Effector memory CD4-positive, alpha-beta T cell (primary cell): ENCODE results near the gene PRKAG2.

Source experiments
- DNase-seq, 3 donors: peaks; one replicate each; pipeline ENCODE4 v3.0.0-alpha.2; 2020
- H3K27ac ChIP-seq: 2 replicates; pipeline ENCODE4 v1.7.0; 2013; ENCODE audit warnings: mild to moderate bottlenecking, low read length, moderate library complexity; ENCODE audit not compliant: insufficient read depth, poor library complexity, severe bottlenecking
- H3K27me3 ChIP-seq: replicated peaks from 2 replicates; pipeline ENCODE4 v1.7.0; 2013; ENCODE audit warnings: mild to moderate bottlenecking, low read length; ENCODE audit not compliant: insufficient read depth, control insufficient read depth, poor library complexity, severe bottlenecking
- H3K36me3 ChIP-seq: 2 replicates; pipeline ENCODE4 v1.7.0; 2013; ENCODE audit warnings: mild to moderate bottlenecking, low read length, moderate library complexity; ENCODE audit not compliant: control insufficient read depth, insufficient read depth
- H3K4me1 ChIP-seq: 2 replicates; pipeline ENCODE4 v1.7.0; 2013; ENCODE audit warnings: low read length, mild to moderate bottlenecking; ENCODE audit not compliant: control insufficient read depth, insufficient read depth, poor library complexity, severe bottlenecking
- H3K4me3 ChIP-seq: 2 replicates; pipeline ENCODE4 v1.7.0; 2013; ENCODE audit warnings: low read length, low read depth, mild to moderate bottlenecking; ENCODE audit not compliant: insufficient read depth, poor library complexity, severe bottlenecking
- H3K9me3 ChIP-seq: 2 replicates; pipeline ENCODE4 v1.7.0; 2013; ENCODE audit warnings: mild to moderate bottlenecking, low read length, moderate library complexity; ENCODE audit not compliant: control insufficient read depth

PRKAG2 gene

GRCh38 chr7:151805191-151805590 is 71.7 kb downstream of the PRKAG2 start:
- DNase-seq: no peak
- H3K27ac ChIP-seq: no peak overlapping the region
- no peaks in the 10 kb centered on the region for H3K36me3 ChIP-seq
- H3K4me1 ChIP-seq: no peaks in the 10 kb centered on the region
- H3K4me3 ChIP-seq: no peak overlapping the region
- H3K27me3 ChIP-seq: no peaks in the 10 kb centered on the region
- no peaks in the 10 kb centered on the region for H3K9me3 ChIP-seq

DNA sequence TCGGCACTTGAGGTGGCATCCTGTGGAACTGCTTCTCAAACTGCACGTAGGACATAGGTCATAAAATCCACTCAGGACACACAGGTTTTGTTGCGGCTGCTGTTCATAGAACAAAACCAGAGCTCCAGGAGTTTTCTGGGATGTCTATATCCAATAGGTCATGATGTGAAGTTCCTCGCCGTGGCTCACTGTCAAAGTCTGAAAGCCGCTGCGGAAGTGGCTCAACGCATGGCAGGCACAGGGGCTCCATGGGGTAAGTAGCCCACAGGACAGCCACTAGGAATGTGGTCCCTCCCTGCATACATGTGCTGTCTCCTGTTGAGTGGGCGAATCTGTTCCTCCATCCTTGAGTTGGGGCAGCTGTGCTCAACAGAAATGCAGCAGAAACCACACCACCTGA is 72.2 kb downstream of the PRKAG2 start:
- DNase-seq: no peak
- Histone ChIP-seq H3K27ac (no peak overlapping the region), H3K9me3 (no peaks in the 10 kb centered on the region), H3K36me3 (no peaks in the 10 kb centered on the region), H3K4me3 (no peak overlapping the region), H3K27me3 (no peaks in the 10 kb centered on the region), H3K4me1 (no peaks in the 10 kb centered on the region)

DNA sequence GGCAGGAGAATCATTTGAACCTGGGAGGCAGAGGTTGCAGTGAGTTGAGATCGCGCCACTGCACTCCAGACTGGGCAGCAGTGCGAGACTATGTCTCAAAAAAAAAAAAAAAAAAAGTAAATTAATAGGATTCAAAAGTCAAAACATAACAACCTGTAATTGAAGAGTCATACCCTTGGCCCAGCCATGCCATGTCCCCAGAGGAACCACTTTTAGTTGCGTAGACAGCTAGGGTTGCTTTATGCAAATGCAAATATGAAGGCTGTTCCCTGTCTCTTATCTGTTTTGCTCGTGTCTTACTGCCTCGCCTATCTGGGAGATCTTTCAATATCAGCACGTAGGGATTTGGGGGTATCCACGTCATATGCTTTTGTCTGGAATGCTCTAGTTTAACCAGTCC is 73.1 kb downstream of the PRKAG2 start:
- H3K27ac ChIP-seq: no peak overlapping the region
- DNase-seq: no peak
- no peak overlapping the region for H3K4me3 ChIP-seq
- no peaks in the 10 kb centered on the region for H3K9me3 ChIP-seq
- H3K4me1 ChIP-seq: no peaks in the 10 kb centered on the region
- no peaks in the 10 kb centered on the region for H3K27me3 ChIP-seq
- H3K36me3 ChIP-seq: no peaks in the 10 kb centered on the region

GRCh38 chr7:151802469-151802846 is 74.5 kb downstream of the PRKAG2 start:
- Histone ChIP-seq H3K9me3 (no peaks in the 10 kb centered on the region), H3K4me1 (no peaks in the 10 kb centered on the region), H3K27me3 (no peaks in the 10 kb centered on the region), H3K27ac (no peak overlapping the region), H3K4me3 (no peak overlapping the region), H3K36me3 (no peaks in the 10 kb centered on the region)
- no peak for DNase-seq

- Histone ChIP-seq H3K4me1 (no peaks in the 10 kb centered on the region), H3K27me3 (no peaks in the 10 kb centered on the region), H3K9me3 (no peaks in the 10 kb centered on the region), H3K36me3 (no peaks in the 10 kb centered on the region), H3K4me3 (no peak overlapping the region), H3K27ac (no peak overlapping the region)
- no peak for DNase-seq
Observed at GRCh38 chr7:151801782-151802468, 75.0 kb downstream of the PRKAG2 start.

- Histone ChIP-seq H3K9me3 (no peaks in the 10 kb centered on the region), H3K4me1 (peaks cover 4% of the 10 kb centered on the region), H3K27me3 (no peaks in the 10 kb centered on the region), H3K36me3 (no peaks in the 10 kb centered on the region), H3K4me3 (no peak overlapping the region), H3K27ac (no peak overlapping the region)
- no peak for DNase-seq
Observed at GRCh38 chr7:151801291-151801690, 75.6 kb downstream of the PRKAG2 start.

DNA sequence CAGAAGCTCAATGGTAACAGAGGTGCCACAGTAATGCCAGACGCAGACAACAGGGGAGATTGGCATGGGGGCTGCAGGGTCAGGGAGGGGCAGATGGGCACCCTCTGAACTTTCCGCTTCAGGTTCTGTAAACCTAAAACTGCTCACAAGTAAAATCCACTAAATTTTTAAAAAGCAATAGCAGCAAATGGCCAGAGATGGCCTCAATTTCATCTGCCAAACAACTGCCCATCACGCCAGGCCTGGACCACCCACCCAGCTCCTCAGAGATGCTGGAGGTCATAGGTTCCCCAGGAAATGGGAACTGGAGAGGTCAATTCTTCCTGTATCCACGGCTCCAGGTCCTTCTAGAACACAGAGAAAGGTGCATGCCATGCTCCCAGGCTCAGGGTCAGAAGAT is 76.1 kb downstream of the PRKAG2 start:
- H3K27me3 ChIP-seq: no peaks in the 10 kb centered on the region
- DNase-seq: no peak
- no peak overlapping the region for H3K4me3 ChIP-seq
- no peak overlapping the region for H3K27ac ChIP-seq
- no peaks in the 10 kb centered on the region for H3K9me3 ChIP-seq
- H3K4me1 ChIP-seq: peaks cover 8% of the 10 kb centered on the region
- H3K36me3 ChIP-seq: no peaks in the 10 kb centered on the region

DNA sequence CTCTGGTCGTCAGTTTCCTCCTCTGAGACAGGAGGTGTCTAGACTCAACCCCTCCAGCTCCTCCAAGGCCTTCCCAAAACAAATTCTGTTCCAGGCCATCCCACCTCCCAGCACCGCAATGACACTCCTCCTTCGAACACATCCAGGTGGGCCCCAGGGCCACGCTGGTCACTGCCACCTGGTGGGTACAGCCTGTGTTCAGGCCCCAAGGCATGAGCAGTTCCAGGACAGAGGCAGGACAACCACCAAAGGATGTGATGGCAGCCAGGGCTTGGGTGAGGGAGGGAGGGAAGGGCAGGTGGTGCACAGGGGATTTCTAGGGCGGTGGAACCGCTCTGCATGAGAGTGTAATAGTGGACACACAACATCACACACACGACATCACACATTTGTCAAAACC is 76.5 kb downstream of the PRKAG2 start:
- DNase-seq: no peak
- H3K27ac ChIP-seq: no peak overlapping the region
- H3K4me3 ChIP-seq: no peak overlapping the region
- H3K4me1 ChIP-seq: peaks cover 11% of the 10 kb centered on the region
- H3K27me3 ChIP-seq: no peaks in the 10 kb centered on the region
- H3K36me3 ChIP-seq: no peaks in the 10 kb centered on the region
- H3K9me3 ChIP-seq: no peaks in the 10 kb centered on the region

DNA sequence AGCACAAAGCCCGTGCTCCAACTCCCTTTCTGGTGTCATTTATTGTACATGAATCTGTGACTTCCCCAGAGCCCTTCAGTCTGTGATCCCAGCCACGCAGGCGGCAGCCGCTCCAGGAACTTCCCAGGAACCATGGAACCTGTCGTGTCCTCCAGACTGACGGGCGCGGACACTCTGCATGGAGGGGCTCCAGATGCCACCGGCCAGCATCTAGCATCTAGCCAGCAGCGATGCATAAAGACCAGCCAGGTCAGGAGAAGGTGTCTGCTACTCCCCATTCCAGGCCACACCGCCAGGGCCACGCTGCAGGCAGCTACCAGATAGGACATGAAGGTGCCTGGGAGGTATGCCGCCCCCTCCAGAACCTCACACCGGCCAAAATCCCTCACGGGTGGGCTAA is 77.4 kb downstream of the PRKAG2 start:
- Histone ChIP-seq H3K4me3 (no peak overlapping the region), H3K27ac (no peak overlapping the region), H3K4me1 (peaks cover 17% of the 10 kb centered on the region), H3K9me3 (no peaks in the 10 kb centered on the region), H3K36me3 (no peaks in the 10 kb centered on the region), H3K27me3 (no peaks in the 10 kb centered on the region)
- no peak for DNase-seq

GRCh38 chr7:151798851-151799448 is 78.0 kb downstream of the PRKAG2 start:
- Histone ChIP-seq H3K4me1 (peaks cover 17% of the 10 kb centered on the region), H3K9me3 (no peaks in the 10 kb centered on the region), H3K4me3 (no peak overlapping the region), H3K36me3 (no peaks in the 10 kb centered on the region), H3K27me3 (no peaks in the 10 kb centered on the region), H3K27ac (no peak overlapping the region)
- no peak for DNase-seq
